Measurements from ENCODE around the gene PRTN3.

Gene PRTN3, protein sequence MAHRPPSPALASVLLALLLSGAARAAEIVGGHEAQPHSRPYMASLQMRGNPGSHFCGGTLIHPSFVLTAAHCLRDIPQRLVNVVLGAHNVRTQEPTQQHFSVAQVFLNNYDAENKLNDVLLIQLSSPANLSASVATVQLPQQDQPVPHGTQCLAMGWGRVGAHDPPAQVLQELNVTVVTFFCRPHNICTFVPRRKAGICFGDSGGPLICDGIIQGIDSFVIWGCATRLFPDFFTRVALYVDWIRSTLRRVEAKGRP

DNA sequence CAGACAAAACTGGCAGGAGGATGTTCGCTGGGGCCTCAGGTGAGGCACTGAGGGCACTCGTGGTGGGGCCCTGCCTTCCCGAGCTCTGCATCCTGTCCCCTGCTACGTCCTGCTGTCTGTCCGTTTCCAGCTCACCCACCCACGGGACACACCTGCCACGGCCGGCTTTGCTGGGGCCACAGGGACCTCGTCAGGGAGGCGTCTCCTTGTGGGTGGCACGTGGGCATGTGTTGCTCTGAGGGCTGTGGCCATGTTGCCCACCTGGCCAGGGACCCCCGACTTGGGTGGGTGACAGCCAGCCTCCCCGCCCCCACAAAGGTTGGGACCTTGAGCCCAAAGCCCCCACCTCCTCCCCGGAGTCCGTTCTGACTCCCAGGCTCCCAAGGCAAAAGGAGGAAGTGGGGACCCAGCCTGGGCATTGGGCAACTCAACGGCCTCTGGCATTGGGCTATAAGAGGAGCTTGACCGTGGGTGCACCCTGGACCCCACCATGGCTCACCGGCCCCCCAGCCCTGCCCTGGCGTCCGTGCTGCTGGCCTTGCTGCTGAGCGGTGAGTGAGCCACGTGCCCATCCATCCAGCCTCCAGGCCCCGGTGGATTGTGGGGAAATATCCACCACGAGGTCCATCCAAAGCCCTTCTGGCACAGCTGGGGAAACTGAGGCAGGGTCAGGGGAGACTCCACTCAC lies at the start of gene PRTN3:
PRTN3 (plus strand) TSS at position 481 of the 688 bp plus-strand sequence; CDS start at position 491, 10 bp downstream.
- TF ChIP-seq, protein P1, sequence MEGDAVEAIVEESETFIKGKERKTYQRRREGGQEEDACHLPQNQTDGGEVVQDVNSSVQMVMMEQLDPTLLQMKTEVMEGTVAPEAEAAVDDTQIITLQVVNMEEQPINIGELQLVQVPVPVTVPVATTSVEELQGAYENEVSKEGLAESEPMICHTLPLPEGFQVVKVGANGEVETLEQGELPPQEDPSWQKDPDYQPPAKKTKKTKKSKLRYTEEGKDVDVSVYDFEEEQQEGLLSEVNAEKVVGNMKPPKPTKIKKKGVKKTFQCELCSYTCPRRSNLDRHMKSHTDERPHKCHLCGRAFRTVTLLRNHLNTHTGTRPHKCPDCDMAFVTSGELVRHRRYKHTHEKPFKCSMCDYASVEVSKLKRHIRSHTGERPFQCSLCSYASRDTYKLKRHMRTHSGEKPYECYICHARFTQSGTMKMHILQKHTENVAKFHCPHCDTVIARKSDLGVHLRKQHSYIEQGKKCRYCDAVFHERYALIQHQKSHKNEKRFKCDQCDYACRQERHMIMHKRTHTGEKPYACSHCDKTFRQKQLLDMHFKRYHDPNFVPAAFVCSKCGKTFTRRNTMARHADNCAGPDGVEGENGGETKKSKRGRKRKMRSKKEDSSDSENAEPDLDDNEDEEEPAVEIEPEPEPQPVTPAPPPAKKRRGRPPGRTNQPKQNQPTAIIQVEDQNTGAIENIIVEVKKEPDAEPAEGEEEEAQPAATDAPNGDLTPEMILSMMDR (IDR thresholded peaks at IDR 0.05; ENCODE audit: insufficient read depth, missing control alignments), result no peak
- no peak for FAIRE-seq
- no peak for DNase-seq (ENCODE audit: insufficient read length, low spot score)

DNA sequence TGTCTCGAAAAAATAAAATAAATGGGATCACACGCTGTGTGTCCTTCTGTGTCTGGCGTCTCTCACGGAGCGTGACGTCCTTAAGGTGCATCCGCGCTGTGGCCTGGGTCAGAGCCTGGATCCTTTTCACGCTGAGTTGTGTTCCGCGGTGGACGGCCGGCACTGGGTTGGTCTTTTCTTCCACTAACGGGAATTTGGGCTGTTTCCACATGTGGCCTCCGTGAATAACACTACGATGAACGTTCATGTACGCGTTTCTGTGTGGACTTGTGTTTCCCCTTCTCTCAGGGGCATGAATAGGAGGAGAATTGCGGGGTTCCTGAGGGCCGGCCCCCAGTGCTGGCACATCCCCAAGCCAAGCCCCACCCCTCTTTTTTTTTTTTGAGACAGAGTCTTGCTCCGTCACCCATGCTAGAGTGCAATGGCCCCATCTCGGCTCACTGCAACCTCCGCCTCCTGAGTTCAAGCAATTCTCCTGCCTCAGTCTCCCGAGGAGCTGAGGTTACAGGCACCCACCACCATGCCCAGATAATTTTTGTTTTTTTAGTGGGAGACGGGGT lies 49.7 kb upstream of the PRTN3 start:
- TF ChIP-seq, protein P1 (IDR thresholded peaks at IDR 0.05; ENCODE audit: insufficient read depth, missing control alignments), result no peak
- FAIRE-seq (no peak), DNase-seq (ENCODE audit: insufficient read length, low spot score) (no peak)

DNA sequence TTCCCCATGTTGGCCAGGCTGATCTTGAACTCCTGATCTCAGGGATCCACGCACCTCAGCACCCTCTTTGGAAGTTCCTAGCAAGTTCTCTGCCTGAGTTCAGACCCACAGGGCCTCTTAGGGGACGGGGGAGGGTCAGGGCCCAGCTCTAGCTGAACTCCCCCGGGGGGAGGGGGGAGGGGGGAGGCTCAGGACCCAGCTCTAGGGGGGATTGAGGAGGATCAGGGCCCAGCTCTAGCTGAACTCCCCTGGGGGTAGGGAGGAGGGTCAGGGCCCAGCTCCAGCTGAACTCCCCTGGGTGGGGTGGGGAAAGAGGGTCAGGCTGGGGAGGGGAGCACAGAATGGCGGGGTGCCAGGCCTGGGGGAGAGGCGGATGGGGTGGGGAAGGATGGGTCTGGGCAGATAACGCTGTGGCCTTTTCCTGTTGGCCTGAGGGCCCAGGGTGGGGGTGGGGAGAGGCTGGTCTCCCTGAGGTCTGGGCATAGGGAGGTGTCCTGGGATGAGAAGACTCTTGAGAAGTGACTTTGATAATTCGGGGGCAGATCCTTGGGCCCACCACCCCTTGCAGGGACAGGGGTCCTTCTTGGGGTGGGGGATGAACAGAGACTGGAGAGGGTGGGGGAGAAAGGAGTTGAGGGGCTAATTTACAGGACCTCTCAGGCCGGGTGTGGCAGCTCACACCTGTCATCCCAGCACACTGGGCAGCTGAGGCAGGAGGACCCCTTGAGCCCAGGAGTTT lies 49.1 kb upstream of the PRTN3 start:
- FAIRE-seq (no peak), DNase-seq (ENCODE audit: insufficient read length, low spot score) (no peak)
- TF ChIP-seq, protein P1 (IDR thresholded peaks at IDR 0.05; ENCODE audit: insufficient read depth, missing control alignments), result no peak

DNA sequence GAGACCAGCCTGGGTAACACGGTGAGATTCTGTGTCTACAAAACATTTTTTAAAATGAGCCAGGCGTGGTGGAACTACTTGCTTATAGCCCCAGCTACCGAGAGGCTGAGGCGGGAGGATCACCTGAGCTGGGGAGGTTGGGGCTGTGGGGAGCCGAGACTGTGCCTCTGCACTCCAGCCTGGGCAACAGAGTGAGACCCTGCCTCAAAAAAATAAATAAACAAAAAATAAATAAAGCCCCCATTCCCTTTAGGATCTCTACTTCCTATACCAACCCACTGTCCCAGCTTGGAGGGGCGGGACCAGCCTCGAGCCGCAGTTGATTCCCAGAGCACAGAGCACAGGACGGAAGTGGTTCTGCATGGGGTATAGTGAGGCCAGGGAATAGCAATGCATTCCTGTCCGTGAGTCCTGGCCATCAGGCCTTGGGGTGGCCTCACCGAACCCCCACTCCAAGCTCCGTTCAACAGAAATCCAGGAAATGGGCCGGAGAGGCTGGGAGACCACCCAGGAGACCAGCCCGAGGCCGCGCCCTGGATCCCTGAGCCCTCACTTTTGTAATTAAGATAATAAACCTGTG lies 48.4 kb upstream of the PRTN3 start:
- DNase-seq (ENCODE audit: insufficient read length, low spot score) (no peak), FAIRE-seq (no peak)
- TF ChIP-seq, protein P1 (IDR thresholded peaks at IDR 0.05; ENCODE audit: insufficient read depth, missing control alignments), result no peak

DNA sequence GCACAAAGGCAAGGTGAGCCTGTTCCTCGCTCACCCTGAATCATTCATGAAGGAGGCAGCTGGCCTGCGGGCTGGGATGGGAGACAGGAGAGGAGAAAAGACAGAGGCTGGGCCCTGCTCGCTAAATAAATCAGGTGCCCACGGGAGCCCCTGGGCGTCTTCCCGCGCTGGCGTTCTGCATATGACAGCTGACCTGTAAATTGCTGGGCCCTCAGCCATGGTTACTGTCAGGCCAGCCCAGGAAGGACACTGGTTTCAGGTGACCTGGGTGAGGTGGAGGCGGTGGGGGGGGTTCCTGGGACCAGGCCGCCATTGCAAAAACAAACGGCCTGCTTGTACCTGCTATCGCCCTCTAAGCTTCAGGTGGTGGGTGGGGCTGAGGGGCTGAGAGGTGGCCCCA lies 47.0 kb upstream of the PRTN3 start:
- FAIRE-seq (no peak), DNase-seq (ENCODE audit: insufficient read length, low spot score) (no peak)
- TF ChIP-seq, protein P1 (IDR thresholded peaks at IDR 0.05; ENCODE audit: insufficient read depth, missing control alignments), result no peak

DNA sequence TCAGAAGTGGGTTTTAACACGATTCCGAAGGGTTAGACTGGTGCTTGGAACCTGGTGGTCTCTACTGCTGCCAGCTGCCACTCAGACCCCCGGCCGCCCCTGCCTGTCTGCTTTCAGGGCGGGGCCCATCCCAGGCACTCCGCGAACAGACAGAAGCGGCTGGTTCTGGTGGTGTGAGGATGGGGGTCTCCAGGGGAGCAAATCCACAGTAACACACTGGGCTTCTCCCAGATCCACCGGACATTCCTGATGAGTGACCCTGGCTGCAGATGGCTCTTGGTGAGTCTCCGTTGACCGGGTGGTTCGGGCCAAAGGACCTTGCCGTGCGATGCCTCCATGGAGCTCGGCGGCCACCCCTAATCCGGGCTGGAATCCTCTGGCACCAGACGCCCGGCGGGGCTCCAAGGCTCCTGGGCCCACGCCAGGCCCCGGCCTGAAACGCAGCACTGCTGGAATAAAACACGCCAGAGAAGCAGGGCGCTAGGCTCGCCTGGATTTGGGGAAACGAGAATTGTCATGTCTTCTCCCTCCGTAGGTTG lies 45.7 kb upstream of the PRTN3 start:
- TF ChIP-seq, protein P1 (IDR thresholded peaks at IDR 0.05; ENCODE audit: insufficient read depth, missing control alignments), result no peak
- no peak for DNase-seq (ENCODE audit: insufficient read length, low spot score)
- no peak for FAIRE-seq

Data from D721Med (cell line).